Lower leg skin (tissue), 4 donors: ENCODE measurements around the gene ANO8. TPM values are rescaled to one million over a fixed set of nuclear protein-coding genes. Genes with fewer than 3 reads are reported as not detected.

ENCODE experiments used
- DNase-seq, 2 donors: peaks; one replicate each; pipeline ENCODE4 v3.0.0-alpha.2; 2019; ENCODE audit warnings: low spot score in 2 of 2
- H3K4me3 ChIP-seq: fragments of 200-600 bp; sonication (generic); 2 replicates; pipeline ENCODE4 v1.5.1; 2017; ENCODE audit warnings: mild to moderate bottlenecking, low read depth; ENCODE audit not compliant: poor library complexity, severe bottlenecking
- CTCF ChIP-seq, 3 donors: fragments of 450-650 bp; IDR thresholded peaks; one replicate each; pipeline ENCODE4 v1.5.1; 2016; ENCODE audit warnings: antibody characterized with exemption in 3 of 3, mild to moderate bottlenecking in 3 of 3, moderate library complexity in 2 of 3
- POLR2A ChIP-seq, 2 donors: fragments of 450-650 bp; IDR thresholded peaks; one replicate each; pipeline ENCODE4 v1.6.1; 2016 to 2017; ENCODE audit warnings: antibody characterized with exemption in 2 of 2, mild to moderate bottlenecking in 1 of 2, moderate library complexity in 1 of 2
- WGBS, 2 donors: methylation state at CpG; one replicate each; pipeline ENCODE4 v1.1.5; 2018; 5-methylcytosine and 5-hydroxymethylcytosine counted together
- intact Hi-C: fragments of 100-400 bp; cut with DNase I; formaldehyde crosslinking; loops from one replicate; pipeline ENCODE4 v1.15.0; 2023; ENCODE audit warnings: low total_unique reads
- total RNA-seq, 4 donors: library from RNA; depleted of rRNA; stranded (reverse); fragments of >200 nt; gene quantifications; one replicate each; pipeline ENCODE4 v1.1.0, GENCODE V29; 2016

The ANO8 gene
- 10 to 100 TPM; 31.1 to 56.8 (median 46.9) TPM for total RNA-seq

GRCh38 chr19:17334414-17335409, at the start of gene ANO8:
Gene ANO8, minus strand, starts transcription at chr19:17334855. Its CDS starts 185 bp downstream, at chr19:17334670.
- peak within 1 kb of the TSS; percentile 70 for H3K4me3 ChIP-seq
- intact Hi-C loops = no loop called here
- WGBS, 2 donors = 2 to 3% methylated on average over 51 to 53 of the region's 86 CpGs
- peak; percentile 94 to 98 for DNase-seq
- no peak for TF ChIP-seq CTCF (IDR thresholded peaks at IDR 0.05)

DNA sequence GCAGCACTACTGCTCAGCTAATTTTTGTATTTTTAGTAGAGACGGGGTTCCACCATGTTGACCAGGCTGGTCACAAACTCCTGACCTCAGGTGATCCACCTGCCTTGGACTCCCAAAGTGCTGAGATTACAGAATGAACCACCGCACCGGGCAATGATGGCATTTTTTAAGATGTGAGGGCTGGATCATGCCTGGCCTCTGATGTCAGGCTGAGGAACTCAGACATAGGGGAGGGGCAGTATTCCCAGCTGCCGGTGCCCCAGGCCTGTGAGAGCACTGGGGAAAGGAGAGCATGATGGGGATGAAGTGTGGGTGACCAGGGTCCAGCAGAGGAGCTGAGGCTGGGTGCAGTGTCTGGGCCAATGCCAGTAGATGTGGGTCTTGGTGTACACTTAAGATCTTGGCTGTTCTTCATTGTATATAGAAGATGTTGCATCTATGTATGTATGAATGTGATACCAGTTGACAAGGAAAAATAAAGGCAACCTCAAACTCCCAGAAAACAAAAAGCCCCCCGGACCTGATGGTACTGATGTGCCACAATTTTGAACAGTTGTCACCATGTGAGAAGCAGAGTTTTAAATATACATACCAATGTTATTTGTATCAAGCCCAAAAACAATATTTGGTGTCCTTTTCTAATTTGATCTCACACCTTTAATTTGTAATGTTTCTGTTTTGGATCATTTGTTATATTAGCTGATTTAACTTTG, 45.9 kb upstream of the ANO8 start:
- 93 to 98% methylated on average over 5 of the region's 5 CpGs for WGBS, 2 donors
- intact Hi-C loops = loop anchor here (10.0 kb wide), 1 partner anchor 86 kb away; no protein-coding TSS in a partner anchor
- H3K4me3 ChIP-seq = no peak overlapping the region
- no peak for DNase-seq
- no peak for TF ChIP-seq POLR2A (IDR thresholded peaks at IDR 0.05)
- no peak for TF ChIP-seq CTCF (IDR thresholded peaks at IDR 0.05)

DNA sequence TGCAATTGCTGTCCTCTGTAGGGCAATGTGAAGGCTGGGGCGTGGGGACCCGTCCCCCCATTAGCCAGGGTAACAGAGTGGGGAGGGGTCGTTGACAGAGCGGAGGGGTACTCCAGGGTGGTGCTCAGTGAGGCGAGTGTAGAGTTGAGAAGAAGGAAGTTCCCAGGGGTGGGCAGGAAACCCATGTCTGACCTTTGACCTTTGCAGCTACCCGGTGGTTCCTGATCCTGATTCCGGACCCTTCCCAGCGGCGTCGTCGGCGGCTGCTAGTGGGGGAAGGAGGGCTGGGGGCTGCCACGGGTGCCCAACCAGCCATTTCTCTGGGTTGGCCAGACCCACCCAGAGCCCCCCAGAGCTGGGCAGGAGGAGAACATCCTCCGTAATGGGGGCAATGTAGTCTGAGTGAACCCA, 44.6 kb upstream of the ANO8 start:
- intact Hi-C loops = no loop called here
- no peak overlapping the region for H3K4me3 ChIP-seq
- no peak for DNase-seq
- WGBS, 2 donors = 39 to 44% methylated on average over 14 of the region's 14 CpGs
- TF ChIP-seq CTCF (IDR thresholded peaks at IDR 0.05) = no peak

DNA sequence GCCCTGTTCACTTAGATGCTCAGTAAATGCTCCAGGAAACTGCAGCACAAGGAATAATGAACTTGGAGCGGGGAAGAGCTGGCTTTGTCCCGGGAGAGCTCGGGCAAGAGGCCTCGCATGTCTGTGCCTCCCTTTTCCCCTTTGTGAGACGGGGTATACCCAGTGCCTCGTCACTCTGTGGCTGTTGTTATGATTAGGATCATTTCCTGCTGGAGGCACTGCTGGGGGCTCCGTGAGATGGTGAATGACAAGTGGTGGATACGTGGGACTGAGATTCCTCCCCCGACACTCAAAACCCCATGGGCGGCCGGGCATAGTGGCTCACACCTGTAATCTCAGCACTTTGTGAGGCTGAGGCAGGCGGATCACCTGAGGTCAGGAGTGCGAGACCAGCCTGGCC, 43.6 kb upstream of the ANO8 start:
- no peak for TF ChIP-seq POLR2A (IDR thresholded peaks at IDR 0.05)
- no peak for TF ChIP-seq CTCF (IDR thresholded peaks at IDR 0.05)
- H3K4me3 ChIP-seq = no peak overlapping the region
- DNase-seq = no peak
- intact Hi-C loops = no loop called here
- 59 to 68% methylated on average over 13 of the region's 13 CpGs for WGBS, 2 donors

- no peak for DNase-seq
- WGBS, 2 donors = 59 to 67% methylated on average over 38 to 39 of the region's 39 CpGs
- no peak for TF ChIP-seq CTCF (IDR thresholded peaks at IDR 0.05)
- TF ChIP-seq POLR2A (IDR thresholded peaks at IDR 0.05) = no peak
- intact Hi-C loops = no loop called here
- peak within 1 kb of the TSS; percentile 7 for H3K4me3 ChIP-seq
Observed at GRCh38 chr19:17376935-17377600, 42.4 kb upstream of the ANO8 start, which contains the start of gene PLVAP. Gene PLVAP, minus strand, starts transcription at chr19:17377342. Its CDS starts 54 bp downstream, at chr19:17377288.
